NCI-H2196 (cell line): Measurements from ENCODE around the gene GNAT1.

Experiments used
- DNase-seq: peaks from one replicate; lab custom pipeline; 2025; ENCODE audit not compliant: unreplicated experiment; lab: John Stamatoyannopoulos, UW

The GNAT1 gene

DNA sequence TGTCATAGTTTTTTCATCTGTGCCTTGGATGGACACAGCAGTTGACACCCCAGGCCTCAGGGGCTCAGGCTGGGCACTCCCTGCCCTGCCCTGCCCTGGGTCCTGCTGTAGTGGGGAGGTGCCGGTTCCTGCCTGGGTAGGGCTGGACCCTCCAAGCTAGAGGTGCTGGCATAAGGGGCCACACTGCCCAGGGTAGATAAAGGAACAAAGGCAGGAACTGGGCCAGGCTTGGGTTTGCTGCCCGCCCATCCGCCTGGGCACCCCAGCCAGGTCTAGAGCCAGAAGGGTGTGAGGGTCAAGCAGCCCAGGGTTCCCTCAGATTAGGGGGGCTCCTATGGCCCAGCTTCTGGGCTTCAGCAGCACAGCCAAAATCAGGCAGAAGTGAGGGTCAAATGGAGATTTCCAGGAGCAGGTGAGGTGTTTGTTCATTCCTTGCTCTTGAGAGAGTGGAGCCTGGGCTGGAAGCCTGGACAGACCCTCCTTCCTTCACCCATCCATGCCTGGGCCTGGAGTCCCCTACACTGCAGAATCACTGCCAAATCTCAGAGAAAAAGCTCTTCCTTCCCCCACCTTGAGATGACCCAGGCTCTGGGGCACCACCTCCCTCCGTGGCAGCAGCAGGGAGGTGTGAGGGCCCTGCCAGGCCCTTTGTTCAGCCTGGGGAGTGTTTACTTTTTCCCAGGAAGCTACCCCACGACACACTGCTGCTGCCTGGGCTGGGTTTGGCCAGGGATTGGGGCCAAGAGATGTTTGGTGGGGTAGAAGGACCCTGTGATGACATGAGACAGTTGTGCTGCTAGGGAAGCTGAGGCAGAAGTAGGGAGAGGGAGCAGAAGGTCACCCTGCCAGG, 29.2 kb upstream of the GNAT1 start:
- DNase-seq = no peak

DNA sequence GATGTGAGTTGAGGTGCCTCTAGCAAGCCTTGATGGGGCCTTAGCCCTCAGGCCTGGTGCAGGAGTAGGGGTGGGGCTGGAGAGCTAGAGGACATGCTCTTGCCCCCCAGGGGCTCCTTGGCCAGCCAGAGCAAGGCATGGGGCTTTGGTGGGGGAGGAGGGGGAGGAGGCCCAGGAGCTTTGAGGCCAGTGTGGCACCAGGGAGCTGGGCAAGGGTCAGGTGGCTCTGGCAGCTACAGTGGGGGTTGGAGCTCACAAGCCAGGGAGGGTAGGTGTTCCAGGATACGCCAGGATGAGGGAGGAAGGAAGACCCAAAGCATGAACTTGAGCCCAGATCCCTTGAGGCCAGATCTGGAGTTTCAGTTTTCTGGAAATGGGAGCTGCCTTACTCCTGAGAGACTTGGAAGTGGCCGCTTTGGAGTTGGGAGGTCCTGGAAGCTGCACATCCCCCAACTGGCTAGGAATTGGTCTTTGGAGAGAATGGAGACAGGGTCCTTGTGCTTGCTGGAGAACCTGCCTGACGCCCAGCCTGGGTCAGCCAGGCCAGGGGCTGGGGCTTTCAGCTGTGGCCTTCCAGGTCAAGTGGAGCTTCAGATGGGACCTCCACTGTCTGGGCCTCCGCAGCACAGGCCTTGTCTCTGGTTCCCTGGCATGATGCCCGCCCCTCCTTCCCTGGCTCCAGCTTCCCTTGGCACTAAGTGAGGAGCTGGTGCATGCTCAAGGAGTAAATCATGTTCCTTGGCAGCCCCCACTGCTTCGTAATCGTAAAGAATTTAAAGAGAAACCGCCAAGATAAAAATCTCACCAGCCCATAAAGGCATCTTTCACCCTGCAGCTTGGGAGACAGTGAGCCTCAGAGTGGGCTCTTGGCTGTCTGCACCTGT, 27.6 kb upstream of the GNAT1 start:
- DNase-seq = peak; percentile 6

DNA sequence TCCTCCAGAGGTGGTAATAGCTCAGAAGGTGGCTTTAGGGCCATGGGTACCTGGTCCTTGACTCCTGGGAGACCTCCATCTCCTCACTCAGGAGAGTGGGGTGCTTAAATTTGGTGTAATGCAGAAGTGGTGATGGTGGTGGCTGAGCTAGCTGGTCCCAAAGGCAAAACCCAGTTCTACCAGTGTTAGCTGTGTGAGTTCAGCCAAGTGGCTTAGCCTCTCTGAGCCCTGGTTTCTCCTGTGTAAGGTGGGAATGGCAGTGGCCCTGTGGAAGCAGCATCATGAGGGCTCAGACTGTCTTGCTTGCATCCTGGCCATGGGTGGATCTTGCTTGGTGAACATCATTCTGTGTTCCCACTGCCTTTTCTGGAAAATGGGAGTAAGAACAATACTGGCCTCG, 26.9 kb upstream of the GNAT1 start:
- no peak for DNase-seq

DNA sequence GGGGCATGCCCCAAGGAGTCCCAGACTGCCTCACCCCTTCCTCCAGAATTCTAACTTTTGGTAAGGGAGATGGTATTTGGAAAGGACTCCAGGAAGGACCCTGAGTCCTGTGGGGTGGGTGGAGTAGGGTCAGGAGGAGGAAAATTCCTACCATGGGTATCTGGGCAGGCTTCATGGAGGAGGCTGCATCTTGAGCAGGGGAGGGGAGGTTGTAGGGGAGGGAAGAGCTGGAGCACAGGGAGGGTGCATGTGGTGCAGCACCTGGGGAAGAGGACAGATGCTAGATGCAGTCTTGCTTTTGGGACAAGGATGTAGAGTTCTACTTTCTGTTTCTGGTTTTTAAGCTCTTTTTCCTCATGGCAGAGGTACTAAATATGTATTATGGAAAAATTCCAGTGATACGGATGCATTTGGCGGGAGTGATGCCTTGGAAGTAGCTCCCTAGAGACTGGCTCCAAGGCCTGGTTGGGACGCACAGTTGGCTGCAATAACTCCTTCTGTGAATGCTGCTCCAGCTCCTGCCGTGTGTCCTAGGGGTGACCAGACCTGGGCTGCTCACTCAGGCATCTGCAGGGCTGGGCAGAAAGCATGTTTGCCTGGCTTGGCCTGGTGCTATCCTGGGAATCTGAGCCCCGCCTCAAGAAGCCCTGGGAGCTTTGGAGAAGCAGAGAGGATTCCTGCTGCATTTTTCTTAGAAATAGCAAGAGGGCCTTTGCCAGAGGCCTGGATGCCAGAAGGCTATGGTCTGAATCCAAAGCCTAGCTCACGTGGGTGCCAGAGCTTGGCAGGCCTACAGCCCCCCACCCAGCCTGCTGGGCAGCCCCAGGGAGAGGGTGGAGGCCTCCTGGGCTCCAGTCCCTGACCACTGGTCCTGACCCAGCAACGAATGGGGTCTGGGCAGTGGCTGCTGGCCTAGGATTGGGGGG, 26.2 kb upstream of the GNAT1 start:
- DNase-seq = no peak

- no peak for DNase-seq
Observed at GRCh38 chr3:50165910-50166538, 25.4 kb upstream of the GNAT1 start.

GRCh38 chr3:50166620-50167019, 24.8 kb upstream of the GNAT1 start:
- DNase-seq = no peak

GRCh38 chr3:50167069-50167840, 24.2 kb upstream of the GNAT1 start:
- no peak for DNase-seq

GRCh38 chr3:50167841-50168209, 23.6 kb upstream of the GNAT1 start:
- DNase-seq = no peak

GRCh38 chr3:50168388-50168787, 23.0 kb upstream of the GNAT1 start:
- no peak for DNase-seq

DNA sequence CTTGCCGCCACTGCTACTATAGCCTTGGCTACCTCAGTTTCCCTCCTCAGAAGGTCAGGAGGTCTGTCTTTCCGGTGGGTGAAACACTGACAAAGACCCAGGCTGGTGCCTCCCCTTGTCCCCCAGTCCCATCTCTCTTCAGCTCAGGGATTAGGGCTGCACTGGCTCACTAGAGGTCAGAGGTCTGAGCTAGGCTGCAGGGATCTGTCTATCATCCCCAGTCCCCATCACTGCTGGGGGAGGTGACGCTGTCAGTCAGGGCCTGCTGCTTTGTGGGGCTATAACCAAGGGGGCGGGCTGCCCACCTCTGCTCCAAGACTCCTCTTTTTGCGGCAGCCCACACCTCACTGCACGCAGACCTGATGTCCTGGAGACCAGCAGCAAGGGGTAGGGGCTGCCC, 22.6 kb upstream of the GNAT1 start:
- DNase-seq = no peak

GRCh38 chr3:50169232-50169832, 22.1 kb upstream of the GNAT1 start:
- no peak for DNase-seq

DNA sequence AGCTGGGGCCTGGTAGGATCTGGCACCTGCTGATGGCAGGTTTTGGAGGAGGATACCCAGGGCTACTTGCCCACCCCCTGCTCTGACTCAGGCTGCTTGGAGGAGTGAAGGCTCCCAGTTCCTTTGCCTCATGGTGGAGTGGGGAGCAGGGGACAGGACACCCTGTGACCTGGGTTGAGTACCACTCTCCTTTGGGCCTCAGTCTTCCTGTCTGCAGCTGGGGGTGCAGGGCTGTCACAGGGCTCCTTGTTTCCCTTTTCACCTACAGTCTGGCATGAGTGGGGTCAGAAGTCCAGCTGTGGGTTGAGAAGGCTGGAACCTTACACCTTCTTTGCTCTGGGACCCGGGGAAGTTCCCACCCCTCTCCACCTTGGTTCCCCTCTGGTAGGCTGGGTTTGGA, 21.6 kb upstream of the GNAT1 start:
- DNase-seq = no peak

DNA sequence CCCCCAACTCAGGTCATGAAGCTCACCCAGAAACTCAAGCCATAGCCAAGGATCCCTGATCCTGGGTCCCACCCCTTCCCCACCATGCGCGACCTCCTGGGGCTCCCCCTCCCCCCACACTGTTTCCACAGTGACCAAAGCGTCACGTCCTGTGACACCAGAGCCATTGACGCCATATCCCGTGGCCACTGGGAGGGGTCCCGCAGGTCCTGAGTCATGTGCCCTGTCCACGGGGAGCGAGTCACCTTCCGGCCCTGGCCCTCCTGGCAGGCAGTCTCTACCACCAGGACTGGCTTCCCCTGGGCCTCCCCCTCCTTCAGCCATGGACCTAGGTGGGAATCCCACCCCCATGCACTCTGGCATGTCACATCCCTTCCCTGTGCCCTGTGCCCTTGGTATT, 20.7 kb upstream of the GNAT1 start:
- DNase-seq = no peak

- no peak for DNase-seq
Observed at GRCh38 chr3:50171540-50172301, 19.7 kb upstream of the GNAT1 start.

GRCh38 chr3:50172626-50173220, 18.7 kb upstream of the GNAT1 start:
- DNase-seq = no peak

- no peak for DNase-seq
Observed at GRCh38 chr3:50173685-50174516, 17.5 kb upstream of the GNAT1 start.

DNA sequence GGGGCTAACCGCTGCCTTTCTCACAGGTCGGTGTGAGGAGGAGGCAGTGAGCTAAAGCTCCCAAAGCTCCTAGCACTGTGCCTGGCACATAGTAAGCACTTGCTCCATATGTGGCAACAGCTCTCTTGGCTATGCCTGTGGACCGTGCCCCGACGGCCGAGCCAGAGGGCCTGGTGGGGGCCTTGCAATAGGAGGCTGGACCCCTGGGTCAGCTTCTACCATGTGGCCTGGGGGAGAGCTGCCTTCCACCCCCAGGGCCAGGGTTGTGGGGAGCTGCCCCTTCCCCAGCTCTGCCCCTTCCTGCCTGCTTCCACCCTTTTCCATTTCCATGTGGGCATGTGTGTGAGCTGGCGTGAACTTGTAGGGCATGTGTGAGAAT, 16.9 kb upstream of the GNAT1 start:
- DNase-seq = no peak
